AML-193 (cell line): ENCODE results near the gene ETS1.

ENCODE experiments used
- DNase-seq, 2 experiments: peaks; one replicate each; lab custom pipeline; 2025; lab: John Stamatoyannopoulos, UW

ETS1 gene

DNA sequence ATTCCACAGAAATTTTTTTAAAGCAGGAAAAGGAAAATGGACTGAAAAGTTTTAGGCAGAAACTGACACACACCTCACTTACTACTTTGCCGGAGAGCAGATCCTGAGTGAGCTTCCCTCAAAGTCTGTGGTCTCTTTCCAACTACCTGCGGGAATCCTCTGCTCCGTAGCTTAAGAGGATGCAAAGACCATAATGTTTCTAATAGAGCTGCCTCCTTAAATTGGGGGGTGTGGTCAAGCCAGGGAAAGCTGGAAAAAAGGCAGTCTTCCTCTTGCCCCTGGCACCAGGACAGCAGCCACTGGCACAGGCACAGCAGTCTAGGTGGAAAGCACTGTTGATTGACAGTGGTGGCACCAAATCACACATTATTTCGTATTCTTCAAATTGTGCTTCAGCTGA, at the start of gene ETS1:
Gene ETS1, minus strand, starts transcription at position 144 of the 400 bp plus-strand sequence. CDS start 14,428 bp downstream, outside the sequence.
- no peak for DNase-seq

GRCh38 chr11:128634395-128634794, 47.0 kb upstream of the ETS1 start:
- DNase-seq, result no peak

- no peak for DNase-seq
These were observed 46.1 kb upstream of the ETS1 start for GRCh38 chr11:128633384-128633965.

- DNase-seq, result peak; percentile 34 to 43
These were observed 44.9 kb upstream of the ETS1 start for GRCh38 chr11:128632141-128632791.

- peak; percentile 81 to 86 for DNase-seq
These were observed 43.2 kb upstream of the ETS1 start for GRCh38 chr11:128630367-128631230.

DNA sequence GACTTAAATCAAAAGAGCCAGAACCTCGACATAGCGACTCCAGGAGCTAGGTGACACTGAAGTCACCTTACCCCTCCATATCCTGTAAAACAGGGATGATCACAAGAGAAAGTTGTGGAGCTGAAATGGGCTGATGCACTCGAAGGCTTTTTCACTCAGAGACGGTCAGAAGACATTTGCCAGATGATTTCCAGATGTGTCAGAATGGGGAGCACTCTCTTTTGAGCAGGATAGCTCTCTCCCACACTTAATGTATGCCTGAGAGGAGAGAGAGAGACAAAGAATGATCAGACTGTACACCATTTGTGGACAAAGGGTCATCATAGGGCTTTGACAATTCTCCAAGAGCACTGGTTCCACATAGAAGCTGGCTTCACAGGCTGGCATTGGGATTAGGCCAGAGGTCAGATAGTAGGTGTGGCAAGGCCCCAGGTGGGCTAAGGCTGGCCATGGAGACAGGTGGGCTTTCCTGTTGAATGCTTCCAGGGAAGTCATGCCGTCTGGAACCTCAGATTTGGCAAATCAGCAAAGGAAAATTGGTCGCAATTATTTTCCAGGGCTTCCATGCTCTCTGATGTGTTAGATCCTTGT, 42.3 kb upstream of the ETS1 start:
- DNase-seq, result no peak

DNA sequence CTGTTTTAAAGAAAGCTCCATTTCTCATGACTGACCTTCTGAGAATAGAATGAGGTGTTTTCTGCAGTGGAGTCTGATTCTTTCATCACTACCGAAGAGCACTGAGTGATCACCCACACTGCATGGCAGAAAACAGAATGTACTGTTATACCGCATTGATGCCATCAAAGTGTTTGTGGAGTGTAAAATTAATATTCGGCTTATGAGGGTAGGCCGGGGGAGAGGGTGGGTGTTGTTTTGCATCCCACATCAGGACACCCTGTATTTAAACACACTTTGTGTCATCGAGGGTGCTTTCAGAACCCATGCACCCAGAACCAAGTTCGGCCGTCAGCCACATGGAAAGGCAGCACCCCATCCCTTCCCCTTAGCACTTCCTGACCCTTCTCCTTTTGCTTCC, 41.3 kb upstream of the ETS1 start:
- no peak for DNase-seq

GRCh38 chr11:128628325-128628673, 40.9 kb upstream of the ETS1 start:
- DNase-seq, result no peak

DNA sequence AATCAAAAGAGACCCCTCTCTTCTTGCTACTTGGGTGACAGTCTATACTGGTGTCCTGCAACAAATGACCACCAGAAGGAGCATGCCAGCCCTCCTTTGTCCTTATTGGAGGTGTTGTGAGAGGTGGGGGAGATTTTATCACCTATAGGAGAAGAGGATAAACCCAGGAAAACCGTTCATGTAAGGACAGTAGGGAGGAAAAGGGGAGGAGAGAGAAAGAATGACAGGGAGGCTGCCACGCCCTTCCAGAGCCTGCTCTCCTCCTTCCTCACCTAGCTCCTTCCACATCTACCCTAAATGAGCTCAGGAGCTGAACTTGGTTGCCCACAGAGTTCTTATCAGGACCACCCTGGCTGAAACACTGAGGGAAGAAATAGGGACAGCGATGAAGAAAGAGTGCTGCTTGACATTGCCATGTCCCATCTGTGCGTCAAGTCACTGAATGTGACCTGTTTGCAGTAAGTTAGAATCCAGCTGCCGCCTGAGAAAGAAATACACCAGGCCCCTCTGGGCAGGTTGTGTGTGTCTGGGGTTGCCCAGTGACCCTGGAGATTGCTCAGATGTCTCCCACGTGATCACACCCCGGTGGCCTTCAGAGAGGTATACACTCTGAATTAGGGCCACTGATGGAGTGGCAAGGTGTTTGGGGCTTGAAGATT, 40.4 kb upstream of the ETS1 start:
- no peak for DNase-seq

- no peak for DNase-seq
These were observed 39.7 kb upstream of the ETS1 start for GRCh38 chr11:128626913-128627665.

DNA sequence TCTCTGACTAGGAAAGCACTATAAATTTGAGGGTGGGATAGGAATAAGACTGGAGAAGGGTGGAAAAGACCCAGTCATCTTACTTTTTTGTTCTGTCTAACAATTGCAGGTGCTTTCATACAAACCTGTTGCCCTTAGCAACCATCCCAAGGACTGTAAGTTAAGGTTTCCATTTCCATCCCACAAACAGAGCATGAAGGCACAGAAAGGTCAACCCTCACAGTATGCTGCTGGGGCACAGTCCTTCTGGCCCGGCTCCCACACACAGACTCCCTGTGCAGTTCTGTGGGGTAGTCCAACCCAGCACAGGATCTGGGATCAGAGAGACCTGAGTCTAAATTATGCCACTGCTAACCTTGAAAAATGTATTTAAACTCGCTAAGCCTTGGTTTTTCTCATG, 38.4 kb upstream of the ETS1 start:
- no peak for DNase-seq

GRCh38 chr11:128625326-128625725, 38.0 kb upstream of the ETS1 start:
- no peak for DNase-seq

DNA sequence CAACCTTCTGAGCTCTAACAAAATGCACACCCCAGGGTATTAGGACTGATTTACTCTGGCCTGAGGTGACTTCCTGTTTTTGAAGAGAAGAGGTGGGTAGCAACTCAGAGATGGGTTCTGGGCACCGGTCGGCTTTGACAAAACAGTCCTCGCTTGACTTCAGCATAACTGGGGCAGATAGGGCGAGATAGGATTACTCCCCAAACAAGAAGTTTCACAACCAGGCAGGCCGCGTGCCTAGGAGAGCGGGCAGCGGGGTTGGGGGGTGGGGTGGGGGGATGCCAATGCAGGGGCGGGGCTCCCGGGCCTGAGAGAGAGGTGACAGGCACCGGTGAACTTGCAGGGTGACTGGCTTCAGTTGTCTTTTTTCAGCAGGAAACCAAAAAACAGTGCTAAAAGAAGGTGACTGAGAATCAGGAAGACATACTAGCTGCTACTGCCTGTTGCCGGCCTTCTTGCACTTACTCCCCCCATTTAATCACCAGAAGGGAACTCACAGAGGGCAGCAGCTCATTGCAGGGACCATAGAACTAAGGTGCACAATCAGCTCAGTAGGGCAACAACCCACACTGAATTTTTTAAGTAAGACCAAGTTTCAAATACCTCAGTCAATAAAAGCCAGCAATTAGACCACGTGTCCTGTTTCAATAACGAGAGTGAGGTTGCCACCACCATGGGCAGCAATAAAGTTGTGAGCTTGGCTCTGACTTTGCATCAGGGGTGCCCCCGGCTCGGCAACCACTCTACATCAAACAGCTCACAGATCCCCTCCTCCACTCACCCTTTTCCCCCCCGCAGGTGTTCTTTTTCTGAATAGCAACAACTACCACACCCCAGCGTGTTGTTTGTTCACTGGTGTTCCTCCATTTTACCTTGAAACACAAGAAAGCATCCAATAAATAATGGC, 37.2 kb upstream of the ETS1 start:
- peak; percentile 38 to 42 for DNase-seq

GRCh38 chr11:128623091-128623490, 35.7 kb upstream of the ETS1 start:
- DNase-seq, result no peak

DNA sequence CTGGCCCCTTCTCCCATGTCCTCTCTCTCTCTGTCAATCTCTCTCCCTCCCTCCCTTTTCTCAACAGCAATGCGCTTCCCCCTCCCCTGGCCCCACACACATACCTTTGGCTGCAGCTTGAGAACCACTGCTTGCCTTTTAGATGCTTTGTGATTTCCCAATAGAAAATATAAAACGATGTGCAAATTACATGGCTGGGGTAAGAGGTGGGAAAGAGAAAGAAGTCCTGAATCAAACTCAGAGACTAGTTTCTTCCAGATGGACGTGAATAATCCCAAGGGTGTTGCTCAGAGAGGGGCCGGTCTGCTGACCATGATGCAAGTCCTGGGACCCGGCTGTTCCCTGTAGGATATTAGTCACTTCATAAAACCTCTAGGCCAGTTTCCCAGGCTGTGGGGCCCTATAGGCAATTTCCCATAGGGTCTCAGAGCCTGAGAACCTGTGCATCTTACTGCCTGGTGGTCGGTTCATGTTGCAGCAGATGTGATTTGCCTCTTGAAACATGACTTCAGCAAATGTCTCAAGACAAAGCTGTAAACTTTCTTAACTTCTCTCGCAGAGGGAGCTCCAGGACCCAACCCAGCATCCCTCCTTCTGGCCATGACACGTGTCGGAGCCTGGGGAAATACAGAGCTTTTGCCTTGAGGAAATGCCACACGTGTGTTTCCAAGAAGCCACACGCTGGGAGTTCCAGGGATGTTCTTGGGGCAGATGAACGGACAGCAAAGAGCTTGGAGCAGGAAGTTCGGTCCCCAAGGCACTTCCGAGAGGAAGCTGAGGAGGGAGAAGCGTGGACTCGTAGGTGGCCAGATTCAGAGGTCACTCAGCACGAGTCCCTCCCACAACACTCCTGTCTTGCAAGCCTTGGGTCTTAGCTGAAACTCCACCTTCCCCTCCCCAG, 34.5 kb upstream of the ETS1 start:
- no peak for DNase-seq

DNA sequence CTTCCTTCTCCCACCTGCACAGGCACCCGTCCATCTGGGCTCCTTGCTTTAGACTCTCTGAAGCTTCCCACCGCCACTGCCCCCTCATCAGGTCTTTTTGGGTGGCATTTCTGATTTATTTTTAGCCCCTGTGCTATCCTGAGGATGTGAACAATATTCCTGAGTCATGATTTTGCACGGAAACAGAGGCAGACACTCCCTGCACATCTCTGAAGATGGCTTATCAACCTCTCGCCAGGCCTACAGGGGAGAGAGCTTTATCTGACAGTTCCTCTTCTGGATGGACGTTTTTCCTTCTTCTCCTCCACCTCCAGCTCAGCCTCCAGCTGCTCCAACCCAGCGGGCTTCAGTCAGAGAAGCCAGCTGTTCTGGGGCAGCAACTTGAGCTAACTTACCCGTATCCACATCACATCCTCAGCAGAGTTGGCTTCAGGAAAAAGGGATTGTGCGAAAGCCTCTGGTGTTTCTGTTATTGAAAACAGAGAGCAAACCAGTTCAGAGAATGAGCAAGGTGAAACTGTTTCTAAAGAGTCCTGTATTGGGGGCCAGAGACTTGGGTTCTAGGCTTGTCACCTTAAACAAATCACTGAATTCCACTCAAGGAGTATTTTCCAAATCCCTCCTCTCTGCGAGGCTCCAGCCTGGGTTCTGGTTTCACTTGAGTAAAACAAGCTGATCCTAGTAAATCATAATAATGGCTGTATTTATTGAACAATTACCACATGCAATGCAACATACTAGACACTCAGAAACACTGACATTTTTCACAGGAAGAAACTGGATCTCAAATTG, 33.1 kb upstream of the ETS1 start:
- DNase-seq, result no peak

GRCh38 chr11:128619540-128620308, 32.4 kb upstream of the ETS1 start:
- DNase-seq, result no peak

- no peak for DNase-seq
These were observed 31.6 kb upstream of the ETS1 start for GRCh38 chr11:128619007-128619406.
